ENCODE measurements around the gene ERP27. TPM values are rescaled to one million over a fixed set of nuclear protein-coding genes. Genes with fewer than 3 reads are reported as not detected.

ERP27 gene
- total RNA-seq, 2 donors from 2014 or later, result 1.5 to 5.0 TPM

DNA sequence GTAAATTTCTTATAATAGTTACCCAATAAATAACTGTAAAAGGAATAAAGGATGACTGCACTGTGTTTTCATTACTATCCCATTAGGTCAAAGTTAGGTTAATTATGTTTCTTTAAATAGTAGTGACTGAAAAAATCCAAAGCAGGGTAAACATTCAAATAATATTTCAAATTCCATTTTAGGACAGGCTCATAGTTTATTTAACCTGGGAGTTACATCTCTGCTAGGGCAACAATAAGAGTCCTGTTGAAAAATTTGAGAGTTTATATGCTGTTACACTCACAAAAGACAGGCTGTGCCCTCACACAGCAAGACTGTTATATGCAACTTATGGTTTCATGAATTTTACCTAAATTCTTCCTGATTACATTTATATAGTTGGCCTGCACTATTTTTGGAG, 8.0 kb downstream of the ERP27 start:
- H3K27ac Mint-ChIP-seq, result no peak overlapping the region
- DNase-seq (ENCODE audit: low spot score in 2 of 2) (no peak), ATAC-seq (no peak)
- H3K36me3 Mint-ChIP-seq, result peaks cover 0 to 12% of the 10 kb centered on the region in 2 donors
- H3K9me3 Mint-ChIP-seq, result no peaks in the 10 kb centered on the region

DNA sequence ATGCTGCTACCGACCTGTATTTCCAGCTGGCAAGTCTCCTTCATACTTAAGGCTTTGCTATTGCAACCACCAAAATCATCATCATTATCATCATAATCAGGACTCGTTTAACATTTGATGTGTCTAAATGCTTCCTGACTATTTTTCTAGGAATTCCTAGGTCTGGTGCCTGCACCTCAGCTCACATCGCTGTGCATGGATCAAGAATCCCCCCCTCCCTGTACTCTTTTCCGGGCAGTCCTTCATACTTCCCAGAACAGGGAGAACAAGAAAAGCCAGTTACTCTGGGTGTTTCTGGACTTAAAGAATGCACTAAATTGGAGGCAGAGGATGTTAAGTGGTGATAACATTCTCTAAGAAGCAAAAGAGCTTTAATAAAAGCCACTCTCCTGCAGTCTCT, 9.4 kb downstream of the ERP27 start:
- ATAC-seq, result no peak
- no peak for DNase-seq (ENCODE audit: low spot score in 2 of 2)
- Mint-ChIP-seq H3K27ac (no peak overlapping the region), H3K36me3 (peaks cover 0 to 6% of the 10 kb centered on the region in 2 donors), H3K9me3 (no peaks in the 10 kb centered on the region)

DNA sequence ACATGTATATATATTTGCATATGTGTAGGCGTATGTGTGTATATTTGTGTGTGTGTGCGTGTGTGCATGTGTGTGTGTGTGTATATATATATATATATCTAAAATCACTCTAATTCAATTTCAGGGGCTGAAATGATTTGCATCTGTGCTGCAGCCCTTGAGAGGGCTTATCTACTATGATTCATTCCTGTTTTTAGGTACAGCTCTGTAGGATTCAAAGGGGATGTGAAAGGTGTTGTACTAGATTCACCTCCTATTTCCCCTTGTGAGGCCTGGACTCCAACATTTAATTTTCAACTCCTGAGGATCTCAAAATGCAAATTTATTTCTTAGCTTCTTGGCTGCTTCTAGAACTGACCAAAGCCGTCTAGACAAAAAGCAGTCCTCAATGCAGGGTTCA, 11.1 kb downstream of the ERP27 start:
- Mint-ChIP-seq H3K36me3 (no peaks in the 10 kb centered on the region), H3K9me3 (no peaks in the 10 kb centered on the region), H3K27ac (no peak overlapping the region)
- no peak for DNase-seq (ENCODE audit: low spot score in 2 of 2)
- ATAC-seq, result no peak

DNA sequence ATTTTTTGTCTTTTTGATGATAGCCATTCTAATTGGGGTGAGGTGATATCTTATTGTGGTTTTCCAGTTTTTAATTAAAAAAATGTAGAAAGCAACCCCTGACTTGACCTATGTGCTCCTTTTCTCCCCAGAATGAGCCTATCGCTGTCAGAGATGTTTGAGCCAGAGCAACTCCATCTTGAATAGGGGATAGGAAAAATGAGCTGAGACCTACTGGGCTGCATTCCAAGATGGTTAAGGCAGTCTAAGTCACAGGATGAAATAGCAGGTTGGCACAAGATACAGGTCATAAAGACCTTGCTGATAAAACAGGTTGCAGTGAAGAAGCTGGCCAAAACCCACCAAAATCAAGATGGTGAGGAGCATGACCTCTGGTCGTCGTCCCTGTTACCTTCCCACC, 13.8 kb downstream of the ERP27 start:
- DNase-seq (ENCODE audit: low spot score in 2 of 2) (no peak), ATAC-seq (no peak)
- Mint-ChIP-seq H3K9me3 (no peaks in the 10 kb centered on the region), H3K27ac (no peak overlapping the region), H3K36me3 (peaks cover 11 to 18% of the 10 kb centered on the region in 2 donors)

DNA sequence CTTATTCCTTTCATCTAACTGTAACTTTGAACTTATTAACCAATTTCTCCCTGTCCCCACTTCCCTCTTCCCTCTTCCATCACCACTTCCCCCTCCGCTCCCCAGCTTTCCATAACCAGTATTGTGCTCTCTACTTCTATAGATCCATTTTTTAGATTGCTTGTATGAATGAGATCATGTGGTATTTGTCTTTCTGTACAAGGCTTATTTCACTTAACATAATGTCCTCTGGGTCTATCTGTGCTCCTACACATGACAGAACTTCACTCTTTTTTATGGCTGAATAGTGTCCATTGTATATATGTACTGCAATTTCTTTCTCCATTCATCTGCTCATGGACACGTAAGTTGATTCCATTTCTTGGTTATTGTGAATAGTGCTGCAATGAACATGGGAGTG, 14.4 kb downstream of the ERP27 start:
- Mint-ChIP-seq H3K9me3 (no peaks in the 10 kb centered on the region), H3K27ac (no peak overlapping the region), H3K36me3 (peaks cover 11 to 18% of the 10 kb centered on the region in 2 donors)
- DNase-seq (ENCODE audit: low spot score in 2 of 2) (no peak), ATAC-seq (no peak)

DNA sequence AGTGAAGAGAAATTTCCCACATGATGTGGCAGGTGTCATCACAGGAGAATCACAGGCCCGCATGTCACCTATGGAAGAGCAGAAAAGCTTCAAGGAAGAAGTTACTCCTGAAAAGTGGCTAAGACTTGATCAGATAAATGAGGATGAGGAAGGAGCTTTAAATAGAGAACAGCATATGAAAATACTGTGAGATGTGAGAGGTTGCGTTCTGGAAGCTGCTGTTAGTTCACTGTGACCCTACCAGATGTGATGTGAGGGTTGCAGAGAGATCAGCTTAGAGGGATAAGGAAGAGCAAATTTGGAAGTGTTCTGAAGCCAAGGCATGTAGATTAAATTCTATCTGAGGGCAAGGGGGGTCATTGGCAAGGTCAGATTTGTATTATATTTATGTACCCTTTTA, 17.1 kb downstream of the ERP27 start:
- ATAC-seq (no peak), DNase-seq (ENCODE audit: low spot score in 2 of 2) (no peak)
- peak overlapping the region in 1 of 2 donors; percentile 16 for H3K27ac Mint-ChIP-seq
- peaks cover 16 to 40% of the 10 kb centered on the region in 2 donors for H3K36me3 Mint-ChIP-seq
- H3K9me3 Mint-ChIP-seq, result no peaks in the 10 kb centered on the region

DNA sequence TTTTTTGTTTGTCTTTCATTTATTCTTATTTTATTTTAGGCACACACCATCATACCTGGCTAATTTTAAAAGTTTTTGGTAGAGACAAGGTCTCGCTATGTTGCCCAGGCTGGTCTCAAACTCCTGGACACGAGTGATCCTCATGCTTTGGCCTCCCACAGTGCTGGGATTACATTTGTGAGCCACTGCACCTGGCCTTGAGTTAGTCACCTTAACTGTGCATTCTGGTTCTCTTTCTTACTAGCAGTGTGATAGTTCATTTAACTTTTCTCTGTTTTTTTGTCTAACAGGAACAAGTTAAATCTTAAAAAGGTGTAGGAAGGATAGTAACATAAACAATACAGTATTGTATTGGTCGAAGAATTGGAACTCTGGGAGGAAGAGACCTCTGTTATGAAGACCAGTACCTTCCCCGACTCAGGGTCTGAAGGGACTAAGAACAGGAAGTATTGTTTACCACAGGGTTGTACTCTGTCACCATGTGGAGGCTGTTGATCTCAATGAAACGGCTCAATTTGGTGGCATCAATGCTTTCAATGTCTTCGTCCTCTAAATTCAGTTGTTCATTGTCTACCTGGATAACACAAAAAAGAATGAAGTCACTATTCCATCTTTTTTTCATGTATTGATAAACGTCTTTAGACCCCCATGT, 17.7 kb downstream of the ERP27 start:
- DNase-seq (ENCODE audit: low spot score in 2 of 2) (no peak), ATAC-seq (peak; percentile 74 to 83)
- Mint-ChIP-seq H3K9me3 (no peaks in the 10 kb centered on the region), H3K36me3 (peaks cover 16 to 40% of the 10 kb centered on the region in 2 donors), H3K27ac (peak overlapping the region in 1 of 2 donors; percentile 16)

DNA sequence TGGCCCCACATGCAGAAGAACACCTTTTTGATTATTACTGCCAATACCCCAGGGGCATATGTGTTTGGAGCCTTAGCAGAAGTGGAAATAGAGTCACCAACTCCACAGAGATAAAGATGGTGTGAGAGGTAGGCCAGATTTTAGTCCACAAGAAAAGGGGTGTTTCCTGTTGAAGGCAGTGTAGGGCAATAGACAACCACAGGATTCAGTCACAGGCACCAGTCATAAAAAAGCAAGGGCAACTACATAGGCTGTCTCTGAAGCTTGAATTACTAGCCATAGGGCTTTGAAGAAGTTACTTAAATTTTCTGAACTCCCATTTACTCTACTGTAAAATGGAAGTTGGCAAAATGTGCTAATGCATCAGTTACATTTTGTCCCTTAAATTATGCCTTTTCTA, 18.9 kb downstream of the ERP27 start:
- DNase-seq (ENCODE audit: low spot score in 2 of 2) (no peak), ATAC-seq (peak in 1 of 2 donors; percentile 40)
- Mint-ChIP-seq H3K36me3 (peaks cover 16 to 41% of the 10 kb centered on the region in 2 donors), H3K9me3 (no peaks in the 10 kb centered on the region), H3K27ac (no peak overlapping the region)

DNA sequence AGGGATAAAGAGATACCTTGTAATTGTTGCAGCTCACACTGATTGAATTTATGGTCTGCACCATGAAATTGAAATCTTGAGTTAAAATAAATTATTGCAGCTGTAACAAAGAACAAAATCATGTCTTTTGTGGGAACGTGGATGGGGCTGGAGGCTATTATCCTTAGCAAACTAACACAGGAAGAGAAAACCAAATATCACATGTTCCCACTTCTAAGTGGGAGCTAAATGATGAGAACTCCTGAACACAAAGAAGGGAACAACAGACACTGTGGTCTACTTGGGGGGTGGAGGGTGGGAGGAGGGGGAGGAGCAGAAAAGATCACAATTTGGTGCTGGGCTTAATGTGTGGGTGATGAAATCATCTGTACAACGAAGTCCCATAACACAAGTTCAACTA, 22.6 kb downstream of the ERP27 start:
- no peak overlapping the region for H3K27ac Mint-ChIP-seq
- ATAC-seq, result no peak
- no peaks in the 10 kb centered on the region for H3K9me3 Mint-ChIP-seq
- H3K36me3 Mint-ChIP-seq, result peaks cover 21 to 57% of the 10 kb centered on the region in 2 donors
- DNase-seq (ENCODE audit: low spot score in 2 of 2), result no peak

GRCh38 chr12:14913381-14913781, 25.0 kb downstream of the ERP27 start:
- DNase-seq (ENCODE audit: low spot score in 2 of 2), result no peak
- no peak for ATAC-seq
- Mint-ChIP-seq H3K27ac (no peak overlapping the region), H3K36me3 (peaks cover 17 to 45% of the 10 kb centered on the region in 2 donors), H3K9me3 (no peaks in the 10 kb centered on the region)

DNA sequence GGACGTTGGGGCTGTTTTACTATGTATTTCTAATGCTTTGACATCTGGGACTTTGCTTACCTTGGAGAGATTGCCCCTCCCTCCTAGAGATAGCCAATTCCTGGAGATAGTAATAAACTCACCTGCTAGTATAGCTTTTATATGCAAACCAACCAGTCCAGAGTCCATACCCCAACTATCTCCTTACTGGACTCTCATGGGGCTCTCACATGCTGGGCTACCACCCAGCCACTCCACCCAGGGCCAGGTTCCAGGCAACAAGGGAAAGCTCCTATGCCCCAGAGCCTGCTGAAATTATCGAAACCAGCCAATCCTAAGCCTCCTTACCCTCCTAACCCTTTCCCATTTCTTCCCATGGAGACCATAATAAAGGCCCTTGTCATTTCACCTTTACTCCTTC, 27.2 kb downstream of the ERP27 start:
- DNase-seq (ENCODE audit: low spot score in 2 of 2) (no peak), ATAC-seq (no peak)
- H3K27ac Mint-ChIP-seq, result peak overlapping the region; percentile 90 to 94
- peaks cover 20 to 46% of the 10 kb centered on the region in 2 donors for H3K36me3 Mint-ChIP-seq
- H3K9me3 Mint-ChIP-seq, result peaks cover 0 to 4% of the 10 kb centered on the region in 2 donors

DNA sequence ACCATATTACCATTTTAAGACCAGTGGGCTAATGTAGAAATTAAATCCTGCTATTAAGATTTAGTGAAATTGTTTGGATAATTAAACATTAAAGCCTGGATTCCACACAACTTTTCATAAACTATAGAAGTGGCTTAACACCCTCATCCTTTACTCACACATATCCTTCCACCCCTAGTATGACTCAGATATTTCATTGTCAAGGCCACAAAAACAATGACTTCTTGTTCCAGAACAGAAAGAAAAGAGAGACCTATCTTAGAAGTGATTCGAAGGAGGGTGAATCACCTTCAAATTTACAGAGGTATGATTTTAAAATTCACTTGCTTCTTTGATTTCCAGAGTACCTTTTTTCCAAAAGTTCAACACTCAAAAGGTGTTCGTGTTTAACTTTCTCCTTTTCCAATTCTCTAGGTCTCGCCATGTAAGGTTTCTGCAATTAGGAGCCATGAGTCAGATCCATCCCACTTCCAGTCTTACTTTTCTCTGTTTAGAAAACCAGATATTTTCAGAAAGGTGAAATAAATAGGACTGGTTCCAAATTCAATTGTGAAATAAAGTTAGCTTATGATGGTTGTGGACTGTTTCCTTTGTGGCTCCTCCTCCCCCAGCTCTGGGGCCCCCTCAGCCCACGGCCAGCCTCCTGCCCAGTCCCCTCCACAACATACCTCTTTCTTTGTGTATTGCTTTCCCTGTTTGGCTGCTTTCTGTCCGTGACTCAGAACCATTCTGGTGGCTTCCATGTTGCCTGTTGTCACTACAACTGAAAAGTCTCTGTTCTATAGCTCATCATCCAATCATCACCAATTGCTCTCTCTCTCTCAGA, 28.0 kb downstream of the ERP27 start:
- peak; percentile 80 to 85 for ATAC-seq
- Mint-ChIP-seq H3K36me3 (peaks cover 20 to 54% of the 10 kb centered on the region in 2 donors), H3K27ac (peak overlapping the region; percentile 90 to 94), H3K9me3 (peaks cover 3 to 8% of the 10 kb centered on the region in 2 donors)
- peak in 1 of 2 donors; percentile 51 for DNase-seq (ENCODE audit: low spot score in 2 of 2)

- ATAC-seq, result peak; percentile 30 to 53
- Mint-ChIP-seq H3K27ac (peak overlapping the region; percentile 2 to 45), H3K36me3 (peaks cover 9 to 52% of the 10 kb centered on the region in 2 donors), H3K9me3 (peaks cover 3 to 8% of the 10 kb centered on the region in 2 donors)
- DNase-seq (ENCODE audit: low spot score in 2 of 2), result peak in 1 of 2 donors; percentile 26
Observed at GRCh38 chr12:14907953-14908352, 30.4 kb downstream of the ERP27 start.

GRCh38 chr12:14906114-14906513, 32.2 kb downstream of the ERP27 start:
- peaks cover 9 to 43% of the 10 kb centered on the region in 2 donors for H3K36me3 Mint-ChIP-seq
- peaks cover 3 to 8% of the 10 kb centered on the region in 2 donors for H3K9me3 Mint-ChIP-seq
- DNase-seq (ENCODE audit: low spot score in 2 of 2) (no peak), ATAC-seq (no peak)
- H3K27ac Mint-ChIP-seq, result no peak overlapping the region

DNA sequence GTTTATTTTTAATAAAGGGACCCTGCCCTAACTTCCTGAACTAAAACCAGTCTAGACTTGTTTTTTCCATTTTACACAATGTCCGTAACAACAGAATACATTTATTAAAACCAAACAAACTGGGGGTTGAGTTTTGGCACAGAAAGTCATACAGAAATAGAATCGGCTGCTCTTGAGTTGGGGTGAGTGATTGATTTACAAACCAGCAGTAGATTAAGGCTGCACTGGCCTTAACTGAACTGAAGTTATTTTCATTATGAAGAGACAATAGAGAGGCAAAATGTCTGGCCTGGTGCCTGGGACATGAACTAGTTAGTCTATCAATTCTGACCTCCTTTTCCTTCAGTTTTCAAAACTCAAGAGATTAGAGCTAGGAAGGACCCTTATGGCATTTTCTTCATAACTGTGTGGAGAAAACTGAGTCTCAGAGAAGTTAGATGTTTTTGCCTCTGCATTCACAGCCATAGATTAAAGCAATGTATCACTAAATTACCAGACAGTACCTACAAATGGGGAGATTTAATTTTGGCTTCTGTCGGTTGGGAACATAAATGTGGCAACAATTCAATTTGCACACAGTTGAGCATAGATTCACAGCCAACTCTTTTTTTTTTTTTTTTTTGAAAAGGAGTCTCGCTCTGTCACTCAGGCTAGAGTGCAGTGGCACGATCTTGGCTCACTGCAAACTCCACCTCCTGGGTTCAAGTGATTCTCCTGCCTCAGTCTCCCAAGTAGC, 32.9 kb downstream of the ERP27 start:
- peaks cover 9 to 43% of the 10 kb centered on the region in 2 donors for H3K36me3 Mint-ChIP-seq
- no peak for DNase-seq (ENCODE audit: low spot score in 2 of 2)
- ATAC-seq, result no peak
- peak overlapping the region in 1 of 2 donors; percentile 58 for H3K27ac Mint-ChIP-seq
- H3K9me3 Mint-ChIP-seq, result peaks cover 3 to 8% of the 10 kb centered on the region in 2 donors

DNA sequence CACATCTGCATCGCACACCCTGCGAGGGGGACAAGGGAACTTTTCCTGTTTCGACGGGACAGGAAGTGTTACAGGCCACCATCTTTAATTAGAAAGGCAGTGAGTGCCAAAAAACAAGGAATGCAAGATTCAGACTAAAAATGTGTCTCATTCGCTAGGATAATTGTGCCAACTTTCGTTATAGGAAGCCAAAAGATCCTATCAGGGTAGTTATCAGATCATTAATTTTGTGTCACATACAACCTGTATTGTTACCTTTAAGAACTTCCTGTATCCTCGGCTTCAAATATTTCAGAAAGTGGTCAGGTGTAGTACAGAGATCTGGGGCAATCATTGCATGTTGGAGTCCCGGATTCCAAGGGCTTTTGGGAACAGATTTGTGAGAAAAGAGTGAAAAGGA, 33.5 kb downstream of the ERP27 start:
- peaks cover 3 to 8% of the 10 kb centered on the region in 2 donors for H3K9me3 Mint-ChIP-seq
- H3K27ac Mint-ChIP-seq, result peak overlapping the region in 1 of 2 donors; percentile 58
- ATAC-seq (no peak), DNase-seq (ENCODE audit: low spot score in 2 of 2) (no peak)
- H3K36me3 Mint-ChIP-seq, result peaks cover 9 to 43% of the 10 kb centered on the region in 2 donors
